B cell (primary cell): ENCODE data around the gene LIN28B. TPM values are rescaled to one million over a fixed set of nuclear protein-coding genes. Genes with fewer than 3 reads are reported as not detected.

Experiments used
- ATAC-seq: fragments of 200-7000 bp; cut with Tn5 transposase; one replicate; pipeline ENCODE4 v1.10.0; 2021; ENCODE audit warnings: low read depth, mild to moderate bottlenecking, moderate number of reproducible peaks, moderate library complexity
- CTCF ChIA-PET: fragments of 350-600 bp; sonication (Branson Sonifier 250); formaldehyde crosslinking; loops from one replicate; lab custom pipeline; 2021; ENCODE audit warnings: antibody characterized with exemption, inconsistent platforms; lab: Charles Lee
- POLR2A ChIA-PET: fragments of 350-600 bp; sonication (Branson Sonifier 250); formaldehyde crosslinking; loops from one replicate; lab custom pipeline; 2021; ENCODE audit warnings: antibody characterized with exemption; lab: Charles Lee
- DNase-seq: peaks from one replicate; pipeline ENCODE4 v3.0.0; 2013
- H2AFZ ChIP-seq: 2 replicates; pipeline ENCODE4 v1.6.1; 2012; ENCODE audit warnings: mild to moderate bottlenecking, low read depth, low read length; ENCODE audit not compliant: insufficient read depth, poor library complexity, severe bottlenecking
- H3K27ac ChIP-seq, 2 donors: 1 replicate in 1 of 2; 2 replicates in 1 of 2; pipeline ENCODE4 v1.5.1; 2012 to 2013; ENCODE audit warnings: low read length in 2 of 2, mild to moderate bottlenecking in 2 of 2, moderate library complexity in 1 of 2
- H3K27me3 ChIP-seq, 4 experiments: fragments of 200-600 bp in 1 of 4; sonication (generic) in 1 of 4; replicated peaks in 1 of 4; 1 replicate in 2 of 4; 2 replicates in 2 of 4; pipeline versions ENCODE4 v1.6.1 to v1.7.0; 2013 to 2016; ENCODE audit warnings: low read length in 3 of 4, mild to moderate bottlenecking in 2 of 4, mixed read lengths in 1 of 4, moderate library complexity in 1 of 4; ENCODE audit not compliant: insufficient read depth in 4 of 4, control insufficient read depth in 3 of 4; ENCODE audit errors: control extremely low read depth in 1 of 4
- H3K36me3 ChIP-seq, 2 experiments: replicated peaks in 1 of 2; 1 replicate in 1 of 2; 2 replicates in 1 of 2; pipeline versions ENCODE4 v1.6.1 to v1.7.1; 2013; ENCODE audit warnings: low read length in 1 of 2; ENCODE audit not compliant: insufficient read depth in 2 of 2, control insufficient read depth in 1 of 2; ENCODE audit errors: control extremely low read depth in 1 of 2, extremely low read depth in 1 of 2
- H3K4me1 ChIP-seq, 2 donors: fragments of 200-600 bp in 1 of 2; sonication (generic) in 1 of 2; 1 replicate in 1 of 2; 2 replicates in 1 of 2; pipeline versions ENCODE4 v1.5.1 to v1.6.1; 2013 to 2017; ENCODE audit warnings: low read length in 2 of 2; ENCODE audit not compliant: control insufficient read depth in 2 of 2, insufficient read depth in 2 of 2
- H3K4me2 ChIP-seq: replicated peaks from 2 replicates; pipeline ENCODE3; 2012; ENCODE audit warnings: mild to moderate bottlenecking, low read depth, low read length; ENCODE audit not compliant: poor library complexity, severe bottlenecking
- H3K4me3 ChIP-seq, 5 experiments: fragments of 200-600 bp in 1 of 5; sonication (generic) in 1 of 5; 1 replicate in 3 of 5; 2 replicates in 2 of 5; pipeline versions ENCODE4 v1.5.1 to v1.7.0; 2011 to 2016; ENCODE audit warnings: low read length in 4 of 5, mild to moderate bottlenecking in 4 of 5, low read depth in 2 of 5, control low read depth in 1 of 5, moderate library complexity in 1 of 5; ENCODE audit not compliant: insufficient read depth in 1 of 5; ENCODE audit errors: control extremely low read depth in 1 of 5, extremely low read depth in 1 of 5
- H3K79me2 ChIP-seq: fragments of 200-600 bp; sonication (generic); one replicate; pipeline ENCODE4 v1.6.0; 2016; ENCODE audit warnings: low read length; ENCODE audit not compliant: control insufficient read depth, insufficient read depth
- H3K9ac ChIP-seq: fragments of 200-600 bp; sonication (generic); 2 replicates; pipeline ENCODE4 v1.6.1; 2017; ENCODE audit warnings: mild to moderate bottlenecking, low read length, moderate library complexity
- H3K9me3 ChIP-seq, 3 donors: one replicate each; pipeline versions ENCODE4 v1.6.1 to v1.7.1; 2013; ENCODE audit warnings: low read length in 2 of 3; ENCODE audit not compliant: control insufficient read depth in 2 of 3, insufficient read depth in 1 of 3; ENCODE audit errors: control extremely low read depth in 1 of 3
- H4K20me1 ChIP-seq: 2 replicates; pipeline ENCODE4 v1.6.0; 2012; ENCODE audit warnings: mild to moderate bottlenecking, low read length; ENCODE audit not compliant: insufficient read depth, control insufficient read depth, poor library complexity, severe bottlenecking
- H3K27ac Mint-ChIP-seq: one replicate; pipeline ENCODE4 v1.8.0; 2021; ENCODE audit warnings: mixed read lengths
- H3K27me3 Mint-ChIP-seq: one replicate; pipeline ENCODE4 v1.8.0; 2021; ENCODE audit warnings: mixed read lengths
- H3K4me1 Mint-ChIP-seq: one replicate; pipeline ENCODE4 v1.8.0; 2021; ENCODE audit warnings: mixed read lengths
- H3K4me3 Mint-ChIP-seq: one replicate; pipeline ENCODE4 v1.8.0; 2021; ENCODE audit warnings: mixed read lengths
- H3K9me3 Mint-ChIP-seq: one replicate; pipeline ENCODE4 v1.8.0; 2022; ENCODE audit warnings: mixed read lengths; ENCODE audit not compliant: insufficient read depth
- EZH2 ChIP-seq: IDR thresholded peaks from 2 replicates; pipeline ENCODE4 v1.6.1; 2012; ENCODE audit warnings: borderline replicate concordance, low read depth, mild to moderate bottlenecking, moderate library complexity, low read length; ENCODE audit not compliant: insufficient read depth, poor library complexity, severe bottlenecking
- WGBS: methylation state at CpG from one replicate; pipeline ENCODE4 v1.1.5; 2013; ENCODE audit warnings: missing lambda C conversion rate; ENCODE audit not compliant: insufficient coverage; 5-methylcytosine and 5-hydroxymethylcytosine counted together
- intact Hi-C: fragments of 100-400 bp; cut with micrococcal nuclease; formaldehyde crosslinking; loops from one replicate; pipeline ENCODE4 v1.10.0; 2022
- polyA plus RNA-seq: library from polyadenylated mRNA; depleted of rRNA; stranded (reverse); fragments of >200 nt; gene quantifications from 2 replicates; pipeline ENCODE4 v1.2.3, GENCODE V29; 2012
- total RNA-seq, 2 donors: library from RNA; stranded (reverse); fragments of 120-200 nt in 1 of 2; gene quantifications; 1 replicate in 1 of 2; 2 replicates in 1 of 2; pipeline versions ENCODE4 v1.2.3 to v1.2.4, GENCODE V29; 2013 to 2022
- TF ChIP-seq, protein P1 (sequence below): fragments of 200-600 bp; IDR thresholded peaks from one replicate; pipeline ENCODE4 v1.8.0; 2022; ENCODE audit warnings: antibody characterized with exemption, mild to moderate bottlenecking

Gene LIN28B
- total and polyA plus RNA-seq, 2 donors (not counting 1 experiment from before 2014, with no cell fraction given), result not detected

DNA sequence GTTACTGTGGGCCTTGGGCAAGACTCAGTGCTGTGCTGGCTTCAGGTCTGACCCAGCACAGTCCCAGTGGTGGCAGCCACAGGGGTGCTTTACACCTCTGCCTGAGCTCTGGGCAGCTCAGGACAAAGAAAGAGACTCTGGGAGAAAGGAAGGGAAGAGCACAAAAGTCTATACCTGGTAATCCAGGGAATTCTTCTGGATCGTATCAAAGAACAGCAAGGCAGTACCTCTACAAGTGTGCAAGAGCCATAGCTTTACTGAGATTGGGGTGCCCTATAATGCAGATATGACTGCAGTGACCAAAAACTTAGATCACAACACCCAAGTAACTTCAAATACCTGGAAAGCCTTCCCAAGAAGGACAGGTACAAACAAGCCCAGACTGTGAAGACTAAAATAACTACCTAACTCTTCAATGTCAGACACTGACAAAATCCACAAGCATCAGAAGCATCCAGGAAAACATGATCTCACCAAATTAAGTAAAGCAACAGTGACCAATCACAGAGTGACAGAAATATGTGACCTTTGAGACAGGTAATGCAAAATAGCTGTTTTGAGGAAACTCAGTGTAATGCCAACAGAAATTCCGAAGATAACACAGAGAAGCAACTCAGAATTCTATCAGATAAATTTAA is 47.9 kb upstream of the LIN28B start:
- Histone ChIP-seq H3K27ac (no peak overlapping the region), H3K9ac (no peak overlapping the region), H3K4me2 (no peak overlapping the region), H3K9me3 (no peaks in the 10 kb centered on the region), H3K4me1 (no peaks in the 10 kb centered on the region), H4K20me1 (no peaks in the 10 kb centered on the region), H2AFZ (no peak overlapping the region), H3K36me3 (no peaks in the 10 kb centered on the region), H3K4me3 (no peak overlapping the region), H3K27me3 (peaks cover 0 to 11% (median 2%) of the 10 kb centered on the region in 4 experiments), H3K79me2 (no peaks in the 10 kb centered on the region)
- no peak for DNase-seq
- intact Hi-C loops, result no loop called here
- Mint-ChIP-seq H3K9me3 (peaks cover 1% of the 10 kb centered on the region), H3K27ac (no peak overlapping the region), H3K4me3 (no peak overlapping the region), H3K27me3 (peaks cover 25% of the 10 kb centered on the region), H3K4me1 (no peaks in the 10 kb centered on the region)
- POLR2A ChIA-PET, result no interaction called here
- CTCF ChIA-PET, result no interaction called here
- TF ChIP-seq EZH2, result no peak
- TF ChIP-seq, protein P1, sequence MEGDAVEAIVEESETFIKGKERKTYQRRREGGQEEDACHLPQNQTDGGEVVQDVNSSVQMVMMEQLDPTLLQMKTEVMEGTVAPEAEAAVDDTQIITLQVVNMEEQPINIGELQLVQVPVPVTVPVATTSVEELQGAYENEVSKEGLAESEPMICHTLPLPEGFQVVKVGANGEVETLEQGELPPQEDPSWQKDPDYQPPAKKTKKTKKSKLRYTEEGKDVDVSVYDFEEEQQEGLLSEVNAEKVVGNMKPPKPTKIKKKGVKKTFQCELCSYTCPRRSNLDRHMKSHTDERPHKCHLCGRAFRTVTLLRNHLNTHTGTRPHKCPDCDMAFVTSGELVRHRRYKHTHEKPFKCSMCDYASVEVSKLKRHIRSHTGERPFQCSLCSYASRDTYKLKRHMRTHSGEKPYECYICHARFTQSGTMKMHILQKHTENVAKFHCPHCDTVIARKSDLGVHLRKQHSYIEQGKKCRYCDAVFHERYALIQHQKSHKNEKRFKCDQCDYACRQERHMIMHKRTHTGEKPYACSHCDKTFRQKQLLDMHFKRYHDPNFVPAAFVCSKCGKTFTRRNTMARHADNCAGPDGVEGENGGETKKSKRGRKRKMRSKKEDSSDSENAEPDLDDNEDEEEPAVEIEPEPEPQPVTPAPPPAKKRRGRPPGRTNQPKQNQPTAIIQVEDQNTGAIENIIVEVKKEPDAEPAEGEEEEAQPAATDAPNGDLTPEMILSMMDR, result no peak
- ATAC-seq, result no peak
- 100% methylated on average over 1 of the region's 2 CpGs for WGBS

DNA sequence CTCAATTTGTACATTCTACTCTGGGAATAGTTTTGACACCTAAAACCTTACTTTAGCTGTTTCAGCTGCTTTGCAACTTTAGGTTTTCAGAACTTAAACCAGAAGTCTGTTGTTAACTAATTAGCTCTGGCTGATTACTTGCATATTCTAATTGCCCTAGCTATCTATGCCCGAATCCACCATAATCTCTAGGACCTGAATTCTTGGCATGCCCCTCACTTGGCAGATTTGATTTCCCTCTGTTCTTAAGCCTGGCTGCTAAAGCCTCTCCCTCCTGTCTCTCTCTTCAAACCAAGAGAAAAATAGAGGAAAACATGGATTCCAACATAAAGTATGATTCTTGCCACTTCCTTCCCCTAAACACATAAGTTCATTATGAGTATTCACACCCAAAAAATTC is 35.0 kb upstream of the LIN28B start:
- Histone ChIP-seq H3K79me2 (no peaks in the 10 kb centered on the region), H3K4me3 (no peak overlapping the region), H3K4me2 (no peak overlapping the region), H3K27me3 (peaks cover 0 to 3% (median 0%) of the 10 kb centered on the region in 4 experiments), H3K4me1 (no peaks in the 10 kb centered on the region), H3K27ac (no peak overlapping the region), H4K20me1 (no peaks in the 10 kb centered on the region), H2AFZ (no peak overlapping the region), H3K9me3 (peaks cover 0 to 3% (median 0%) of the 10 kb centered on the region in 3 donors), H3K9ac (no peak overlapping the region), H3K36me3 (no peaks in the 10 kb centered on the region)
- H3K27ac Mint-ChIP-seq, result no peak overlapping the region
- H3K4me3 Mint-ChIP-seq, result no peak overlapping the region
- WGBS, result 78% methylated on average over 1 of the region's 1 CpG
- no peak for DNase-seq
- ATAC-seq, result no peak
- no peaks in the 10 kb centered on the region for H3K4me1 Mint-ChIP-seq
- H3K27me3 Mint-ChIP-seq, result peaks cover 14% of the 10 kb centered on the region
- POLR2A ChIA-PET, result no interaction called here
- intact Hi-C loops, result no loop called here
- H3K9me3 Mint-ChIP-seq, result peaks cover 2% of the 10 kb centered on the region
- CTCF ChIA-PET, result no interaction called here
- TF ChIP-seq EZH2, result no peak
- TF ChIP-seq, protein P1, result no peak
